ENCODE data around the gene PAX5.

PAX5 gene

DNA sequence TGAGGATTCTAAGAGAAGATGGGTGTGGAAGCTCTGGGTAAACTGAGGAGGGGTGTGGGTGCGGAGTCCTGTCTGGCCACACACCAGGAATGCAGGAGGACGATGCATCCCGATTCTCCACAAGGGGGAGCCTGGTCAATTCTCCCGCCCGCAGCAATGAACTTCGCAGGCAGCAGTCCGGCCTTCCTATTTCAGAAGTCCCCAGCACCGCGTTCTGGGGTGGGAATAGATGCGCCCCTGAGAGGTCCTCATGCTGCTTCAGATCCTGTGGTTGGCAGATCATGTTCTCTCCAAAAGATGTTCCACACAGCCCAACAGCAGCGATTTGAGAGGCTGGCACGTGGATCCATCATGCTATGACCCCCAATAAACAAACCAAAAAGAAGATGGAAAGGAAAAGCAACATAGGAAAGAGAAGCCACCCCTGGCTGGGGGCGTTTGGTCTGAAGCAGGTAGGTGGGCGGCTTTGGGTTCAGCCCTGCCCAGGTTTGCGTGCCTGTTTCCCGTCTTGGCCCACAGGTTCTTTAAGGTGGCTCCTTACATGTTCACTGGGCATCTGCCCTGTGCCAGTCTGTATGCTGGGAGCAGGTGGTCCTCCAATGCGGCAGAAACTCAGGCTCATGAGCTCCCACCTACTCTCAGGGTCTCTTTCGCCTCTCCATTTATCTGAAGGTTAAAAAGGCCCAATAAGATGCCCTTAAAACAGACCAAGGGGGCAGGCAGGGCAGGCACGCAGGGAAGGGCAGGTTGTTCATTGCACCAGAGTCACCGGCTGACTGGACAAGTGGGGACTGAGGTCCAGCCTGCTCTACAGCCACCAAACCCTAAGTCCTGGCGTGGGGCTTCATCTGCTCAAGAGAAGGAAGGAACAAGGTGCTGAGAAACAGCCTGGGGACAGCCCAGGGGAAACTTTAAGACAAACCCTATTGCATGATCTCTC is 171.6 kb downstream of the PAX5 start:
- peak; percentile 15 for DNase-seq (ENCODE audit: low read depth, low spot score)

DNA sequence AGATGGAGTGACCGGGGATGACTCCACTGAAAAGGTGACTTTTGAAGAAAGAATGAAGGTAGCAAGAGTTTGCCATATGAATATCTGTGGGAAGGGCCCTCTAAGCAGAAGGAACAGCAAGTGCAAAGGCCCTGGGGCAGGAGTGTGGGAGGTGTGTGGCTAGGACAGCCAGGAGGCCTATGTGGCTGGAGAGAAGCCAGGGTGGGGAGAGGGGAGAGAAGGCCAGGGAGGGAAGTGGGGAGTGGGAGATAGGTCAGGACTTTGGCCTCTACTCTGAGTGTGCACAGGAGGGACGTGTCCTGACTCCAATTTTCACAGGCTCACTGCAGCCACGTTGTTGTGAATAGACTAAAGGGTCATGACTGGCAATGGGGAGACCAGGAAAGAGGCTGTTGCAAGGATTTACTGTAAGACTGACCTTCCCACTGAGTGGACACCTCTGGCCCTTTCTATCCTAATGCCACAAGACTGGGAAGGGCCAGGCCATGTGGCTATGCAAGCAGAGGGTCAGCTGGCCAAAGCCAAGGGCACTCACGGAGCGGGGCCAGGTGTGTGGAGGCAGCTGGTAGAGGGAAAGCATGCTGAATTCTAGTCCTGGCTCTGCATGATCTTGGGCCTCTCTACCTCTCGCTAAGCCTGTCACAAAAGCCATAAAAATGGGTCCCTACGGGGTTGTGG is 172.4 kb downstream of the PAX5 start:
- DNase-seq (ENCODE audit: low read depth, low spot score): no peak

DNA sequence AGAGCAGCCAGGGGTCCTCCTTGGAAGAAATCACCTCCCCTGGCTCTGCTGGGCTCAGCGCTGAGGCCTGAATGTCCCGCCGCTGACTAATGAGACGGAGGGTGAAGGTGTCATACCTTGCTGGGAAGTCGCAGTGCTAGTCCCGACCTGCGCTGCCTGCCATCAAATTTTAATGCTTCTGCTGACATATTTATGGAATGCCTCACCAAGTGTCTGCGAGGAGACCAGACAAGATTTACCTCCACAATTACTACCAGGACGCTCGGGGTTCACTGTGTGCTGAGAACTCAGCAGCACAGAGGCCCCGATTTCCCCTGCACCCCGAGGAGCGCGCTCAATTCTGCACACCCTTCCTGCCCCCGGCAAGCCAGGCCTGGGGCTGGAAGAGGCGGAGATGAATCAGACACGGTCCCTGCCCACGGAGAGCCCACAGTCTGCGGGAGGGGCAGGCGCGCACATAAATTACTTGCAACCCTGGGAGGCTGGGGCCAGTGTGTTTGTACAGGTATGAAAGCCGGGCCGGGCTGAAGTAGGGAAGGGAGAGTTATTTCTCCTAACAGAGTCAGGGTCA is 175.2 kb downstream of the PAX5 start:
- no peak for DNase-seq (ENCODE audit: low read depth, low spot score)

DNA sequence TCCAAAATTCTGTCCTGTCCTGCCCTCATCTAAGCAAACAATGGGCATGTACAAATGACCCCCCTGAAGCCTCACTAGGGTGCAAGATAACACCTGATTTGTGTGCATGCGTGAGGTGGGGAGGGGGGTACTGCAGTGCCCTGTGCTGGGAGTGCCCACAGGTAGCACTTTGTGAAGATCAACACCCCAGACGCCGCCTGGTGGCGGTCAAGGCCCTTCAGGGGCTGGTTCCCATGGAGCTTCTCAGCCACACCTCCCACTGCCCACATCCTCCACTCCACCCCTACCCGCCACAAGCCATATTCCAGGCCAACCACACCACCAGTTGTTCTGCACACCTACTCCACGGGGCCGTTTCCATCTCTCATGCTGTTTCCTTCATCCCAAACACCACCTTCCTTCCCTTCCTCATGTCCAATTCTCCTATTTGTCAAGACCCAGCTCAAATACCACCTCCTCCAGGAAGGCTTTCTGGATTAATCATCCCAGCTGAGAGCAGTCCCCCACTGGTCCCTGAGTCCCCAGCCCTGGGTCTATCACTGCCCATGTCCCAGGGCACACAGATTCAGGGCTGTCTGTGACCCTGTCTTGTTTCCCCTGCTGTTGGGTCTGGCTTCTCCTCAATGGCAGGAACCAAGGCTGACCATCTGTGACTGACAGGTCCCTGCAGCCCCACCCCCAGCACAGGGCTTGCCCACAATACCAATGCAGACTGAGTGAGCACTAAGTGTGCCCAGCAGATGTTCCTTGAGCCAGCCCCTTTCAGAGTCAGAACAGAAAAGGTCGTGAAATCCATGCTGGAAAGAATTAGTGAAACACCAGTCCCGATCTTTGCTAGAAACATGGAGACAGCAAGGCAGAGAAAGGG is 178.4 kb downstream of the PAX5 start:
- peak; percentile 42 for DNase-seq (ENCODE audit: low read depth, low spot score)

DNA sequence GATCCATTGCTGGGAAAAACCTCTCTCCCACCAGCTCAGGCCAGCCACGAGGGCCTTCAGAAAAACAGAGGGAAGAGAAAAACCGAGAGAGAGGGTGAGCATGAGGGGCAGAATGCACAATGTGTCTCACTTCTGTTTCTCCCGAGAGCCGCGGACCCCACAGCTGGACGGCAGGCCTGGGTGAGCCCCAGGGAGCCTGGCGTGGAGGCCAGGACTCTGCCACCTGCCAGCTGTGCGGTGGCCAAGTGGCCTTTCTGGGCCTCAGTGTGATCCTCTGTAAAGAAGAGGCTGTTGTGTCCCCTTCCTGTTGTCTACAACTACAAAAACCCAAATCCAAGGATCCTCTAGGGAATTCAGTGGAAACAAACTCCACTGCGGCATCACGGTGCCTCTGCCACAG is 179.3 kb downstream of the PAX5 start:
- no peak for DNase-seq (ENCODE audit: low read depth, low spot score)

DNA sequence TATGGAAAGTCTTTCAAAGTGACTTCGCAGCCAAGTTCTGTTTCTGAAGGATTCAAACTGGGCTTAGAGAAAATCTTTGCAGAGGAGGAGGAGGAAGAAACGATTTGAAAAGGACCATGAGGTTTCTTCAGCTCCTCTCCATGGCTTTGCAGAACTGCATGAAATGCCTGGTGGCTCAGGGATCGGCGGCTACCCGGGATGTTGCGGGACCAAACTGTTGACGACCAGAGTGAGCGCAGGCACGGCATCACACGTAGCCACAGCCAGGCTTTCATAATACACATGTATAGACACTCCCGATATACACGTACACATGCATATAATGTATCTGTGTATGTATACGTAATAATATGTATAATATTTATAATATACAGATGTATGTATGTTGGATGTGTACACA is 180.0 kb downstream of the PAX5 start:
- no peak for DNase-seq (ENCODE audit: low read depth, low spot score)

DNA sequence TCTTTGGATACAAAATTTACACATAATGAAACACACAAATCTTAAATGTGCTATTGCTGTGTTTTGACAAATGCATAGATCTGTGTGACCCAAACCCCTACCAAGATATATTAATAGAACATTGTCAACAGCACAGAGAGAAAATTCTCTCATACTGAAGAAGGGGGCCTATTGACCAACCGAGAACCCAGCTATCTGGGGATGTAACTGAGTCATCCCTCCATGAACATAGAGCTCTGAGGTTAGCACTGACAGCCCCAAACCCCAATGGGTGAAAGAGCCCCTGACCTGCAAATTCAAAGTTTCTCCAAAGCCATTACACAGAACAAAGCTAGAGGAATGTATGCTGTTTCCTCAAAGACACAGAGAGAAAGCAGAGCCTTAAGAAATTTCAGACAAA is 180.8 kb downstream of the PAX5 start:
- no peak for DNase-seq (ENCODE audit: low read depth, low spot score)

DNA sequence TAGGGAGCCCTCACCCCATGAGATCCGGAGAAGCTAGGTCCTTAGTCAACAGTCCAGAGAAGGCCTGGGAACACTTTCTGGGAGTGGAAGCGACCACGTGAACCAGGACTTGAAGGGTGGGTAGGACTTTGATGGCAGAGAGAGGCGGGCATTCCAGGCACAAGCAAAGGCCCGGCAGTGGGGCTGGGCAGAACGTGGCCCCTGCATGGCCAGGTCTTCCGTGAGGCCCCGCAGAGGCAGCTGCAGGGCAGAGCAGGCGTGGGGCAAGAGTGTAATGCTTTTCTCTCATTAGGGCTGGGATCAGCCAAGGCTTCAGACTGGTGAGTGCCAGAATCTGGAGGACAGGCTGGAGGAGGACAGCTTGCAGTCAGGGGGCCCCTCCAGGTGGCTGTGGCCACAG is 184.1 kb downstream of the PAX5 start:
- no peak for DNase-seq (ENCODE audit: low read depth, low spot score)

DNA sequence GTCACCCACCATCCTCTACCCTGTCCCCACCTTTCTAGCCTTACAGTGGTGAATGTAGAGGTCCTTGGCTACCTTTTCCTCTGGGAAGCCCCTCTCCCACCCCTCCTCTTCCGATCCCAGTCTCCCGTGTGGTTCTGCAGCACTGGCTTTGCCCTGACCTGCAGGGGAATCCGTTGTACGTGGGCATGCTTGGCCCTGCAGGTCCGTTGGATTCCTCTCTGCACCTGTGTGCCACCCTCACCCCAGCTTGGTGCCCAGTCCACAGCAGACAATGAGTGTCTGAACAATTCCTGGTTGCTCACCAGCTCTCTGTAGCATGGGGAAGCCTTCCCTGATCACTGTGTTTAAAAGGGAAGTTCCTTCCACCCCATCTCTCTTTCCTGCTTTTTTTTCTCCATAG is 185.1 kb downstream of the PAX5 start:
- no peak for DNase-seq (ENCODE audit: low read depth, low spot score)

DNA sequence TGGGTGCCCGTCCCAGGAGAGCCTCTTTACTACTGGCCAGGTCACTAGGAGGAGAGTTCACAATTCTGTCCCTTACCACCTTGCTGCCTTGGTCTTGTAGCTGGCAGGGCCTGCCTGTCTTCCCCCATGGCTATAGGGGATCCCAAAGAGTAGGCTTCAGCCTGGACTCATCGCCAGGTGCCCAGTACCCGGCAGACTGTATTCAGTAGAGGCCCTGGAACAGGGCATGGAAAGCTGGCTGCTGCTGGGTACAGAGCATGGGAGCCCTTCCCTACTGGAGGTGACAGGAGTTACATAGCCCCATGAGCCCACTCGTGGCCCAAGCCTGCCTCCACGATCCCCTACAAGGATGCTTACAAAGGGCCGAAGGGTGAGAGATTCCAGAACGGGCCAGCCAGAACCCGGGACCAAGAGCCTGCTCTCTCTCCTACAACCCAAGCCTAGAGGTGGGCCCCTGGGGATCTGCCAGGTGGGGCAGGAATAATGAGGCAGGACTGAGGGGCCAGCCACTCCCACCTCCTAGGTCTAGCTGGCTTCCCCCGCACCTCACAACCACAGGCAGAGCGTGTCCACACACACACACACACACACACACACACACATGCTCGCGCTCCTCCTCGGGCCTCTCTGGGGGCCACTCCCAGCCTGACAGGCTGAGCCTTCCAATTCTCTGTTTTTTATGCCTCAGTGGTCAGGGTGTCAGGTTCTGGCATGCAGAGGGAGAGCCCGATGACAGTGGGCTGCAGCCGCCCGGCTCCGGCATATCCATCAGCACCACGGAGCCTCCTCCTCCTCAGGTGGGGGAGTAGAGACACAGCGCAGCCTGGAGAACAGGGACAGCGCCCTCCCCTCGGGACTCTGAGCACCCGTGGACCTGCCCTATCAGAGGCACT is 186.0 kb downstream of the PAX5 start:
- no peak for DNase-seq (ENCODE audit: low read depth, low spot score)

DNA sequence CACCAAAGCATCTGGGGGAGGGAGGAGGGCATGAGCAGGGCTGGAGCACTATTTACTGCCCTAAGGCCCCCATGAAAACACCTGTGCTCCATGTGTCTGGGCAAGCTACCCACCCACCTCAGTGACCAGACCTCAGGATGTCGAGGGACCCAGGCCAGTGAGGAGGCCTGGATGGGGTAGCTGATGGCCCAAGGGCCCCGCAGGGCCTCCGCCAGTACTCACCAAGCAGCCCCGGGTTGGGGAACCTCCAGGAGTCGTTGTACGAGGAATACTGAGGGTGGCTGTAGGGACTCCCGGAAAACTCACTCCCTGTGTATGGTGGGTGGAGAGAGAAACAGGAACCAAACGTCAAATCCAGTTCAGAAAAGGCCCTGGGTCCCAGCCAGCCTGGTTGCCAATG is 187.4 kb downstream of the PAX5 start:
- DNase-seq (ENCODE audit: low read depth, low spot score): no peak

DNA sequence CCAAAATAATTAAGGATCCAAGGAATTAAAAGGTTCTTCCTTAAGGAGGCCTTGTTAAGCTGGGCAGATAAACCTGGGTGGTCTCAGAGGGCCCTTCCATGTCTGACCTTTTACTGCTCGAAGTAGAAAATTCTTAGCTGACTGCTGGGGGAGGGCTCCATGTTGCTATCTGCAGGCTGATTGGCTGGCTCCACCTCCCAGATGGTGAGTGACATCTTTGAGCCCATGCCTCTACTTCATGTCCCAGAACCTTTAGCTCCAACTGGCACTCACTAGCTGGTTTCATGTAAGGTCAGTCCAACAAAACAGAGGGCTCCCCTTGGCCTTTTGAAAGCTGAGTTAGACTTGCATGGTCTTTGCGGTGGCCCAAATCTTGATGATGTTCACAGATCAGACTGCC is 188.2 kb downstream of the PAX5 start:
- no peak for DNase-seq (ENCODE audit: low read depth, low spot score)

DNA sequence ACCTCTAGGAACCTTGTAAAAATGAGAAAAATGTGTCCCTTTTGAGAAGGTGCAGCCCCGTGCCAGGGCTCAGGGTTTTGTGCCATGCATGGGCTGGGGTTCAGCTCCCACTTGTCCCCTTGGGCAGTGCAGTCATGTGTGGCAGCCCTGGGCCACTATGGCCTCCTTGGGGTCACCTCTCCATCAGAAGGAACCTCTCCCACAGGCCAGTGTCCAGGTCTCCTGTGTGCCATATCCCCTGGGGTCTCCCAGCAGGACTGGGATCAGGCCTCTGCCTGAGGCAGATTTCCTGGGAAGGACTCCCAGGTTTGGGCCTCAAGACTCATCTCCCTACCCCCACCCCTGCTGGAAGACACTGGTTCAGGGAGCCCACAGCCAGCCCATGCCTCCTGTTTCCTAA is 189.1 kb downstream of the PAX5 start:
- DNase-seq (ENCODE audit: low read depth, low spot score): no peak

DNA sequence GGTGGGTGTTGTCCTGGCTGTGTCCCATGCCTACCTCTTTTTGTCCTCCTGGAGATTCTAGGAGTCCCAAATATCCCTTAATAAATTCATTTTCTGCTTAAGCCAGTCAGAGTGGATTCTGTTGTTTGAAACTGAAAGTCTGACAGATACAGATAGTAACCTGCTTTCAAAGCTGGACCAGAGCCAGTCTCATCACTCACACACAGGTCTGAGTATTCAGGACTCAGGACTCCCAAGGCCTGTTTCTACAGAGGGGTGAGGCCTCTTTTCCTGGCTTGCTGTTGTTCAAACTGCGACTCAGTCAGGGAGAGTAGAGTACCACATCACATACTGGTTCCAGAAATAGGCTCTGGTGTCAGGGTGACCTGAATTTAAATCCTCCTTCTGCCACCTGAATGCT is 190.1 kb downstream of the PAX5 start:
- DNase-seq (ENCODE audit: low read depth, low spot score): no peak

DNA sequence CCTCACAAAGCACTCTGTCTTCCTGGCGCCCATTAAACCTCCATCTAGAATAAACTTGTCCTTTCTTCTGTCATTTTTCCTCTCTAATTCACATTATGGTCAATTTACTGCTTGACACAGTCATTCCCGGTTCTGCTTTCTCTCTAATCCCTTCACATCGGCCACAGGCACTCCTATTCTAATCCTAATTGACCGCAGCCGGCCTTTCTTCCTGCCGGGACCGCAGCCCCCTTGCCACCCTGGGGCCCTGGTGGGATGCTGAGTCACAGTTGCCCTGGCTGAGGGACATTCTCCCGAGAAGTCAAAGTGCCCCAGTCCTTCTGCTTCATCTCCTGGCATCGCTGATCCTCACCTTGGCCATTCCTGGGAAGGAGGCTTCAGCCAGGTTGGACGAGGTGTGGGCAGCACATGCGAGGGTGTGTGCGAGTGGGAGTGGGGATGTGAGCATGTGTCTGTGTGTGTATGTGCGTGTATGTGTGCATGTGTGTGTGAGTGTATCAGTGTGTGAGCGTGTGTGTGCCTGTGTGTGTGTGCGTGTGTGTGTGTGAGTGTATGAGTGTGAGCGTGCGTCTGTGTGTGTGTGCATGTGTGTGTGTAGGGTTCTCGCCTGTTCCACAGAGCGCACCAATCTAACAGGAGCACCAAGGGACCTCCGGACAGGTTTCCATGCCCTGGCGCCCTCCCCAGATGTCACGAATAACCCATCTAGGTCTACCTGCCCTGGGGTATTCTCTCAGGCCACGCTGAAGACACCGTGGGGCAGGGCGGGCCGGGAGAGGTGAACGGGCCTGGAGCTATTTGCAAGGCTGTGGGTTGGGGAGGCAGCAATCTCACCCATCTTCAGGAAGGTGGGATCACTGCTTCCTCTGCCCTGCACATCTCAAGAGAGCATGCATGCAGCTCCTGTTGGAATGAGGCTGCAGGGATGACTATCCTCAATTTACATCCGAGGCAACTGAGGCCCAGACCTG is 191.2 kb downstream of the PAX5 start:
- no peak for DNase-seq (ENCODE audit: low read depth, low spot score)

DNA sequence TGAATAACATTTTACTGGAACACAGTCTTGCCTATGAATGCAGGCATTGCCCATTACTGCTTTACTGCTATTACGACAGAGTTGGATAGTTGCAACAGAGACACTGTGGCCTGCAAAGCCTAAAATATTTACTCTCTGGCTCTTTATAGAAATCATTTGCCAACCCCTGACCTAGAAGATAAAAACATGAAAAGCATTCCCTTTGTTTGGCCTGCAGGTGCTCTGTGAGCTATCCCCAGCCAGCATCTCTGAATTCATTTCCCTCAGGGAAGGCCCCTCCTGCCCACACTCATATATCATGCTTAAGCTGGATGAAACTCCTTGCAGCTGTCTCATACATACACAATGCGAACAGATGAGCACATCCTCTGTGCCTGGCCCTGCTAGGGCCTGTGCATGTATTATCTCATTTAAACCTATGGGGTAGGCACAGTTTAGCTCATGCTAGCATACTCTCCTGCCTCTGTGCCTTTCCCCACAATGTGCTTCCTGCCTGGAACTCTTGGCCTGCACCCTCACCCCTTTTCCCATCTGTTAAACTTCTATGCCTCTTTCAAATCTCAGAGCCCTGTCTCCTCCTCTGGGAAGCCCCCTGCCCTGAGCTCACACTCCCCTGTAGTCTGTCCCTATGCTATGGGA is 193.1 kb downstream of the PAX5 start:
- no peak for DNase-seq (ENCODE audit: low read depth, low spot score)

DNA sequence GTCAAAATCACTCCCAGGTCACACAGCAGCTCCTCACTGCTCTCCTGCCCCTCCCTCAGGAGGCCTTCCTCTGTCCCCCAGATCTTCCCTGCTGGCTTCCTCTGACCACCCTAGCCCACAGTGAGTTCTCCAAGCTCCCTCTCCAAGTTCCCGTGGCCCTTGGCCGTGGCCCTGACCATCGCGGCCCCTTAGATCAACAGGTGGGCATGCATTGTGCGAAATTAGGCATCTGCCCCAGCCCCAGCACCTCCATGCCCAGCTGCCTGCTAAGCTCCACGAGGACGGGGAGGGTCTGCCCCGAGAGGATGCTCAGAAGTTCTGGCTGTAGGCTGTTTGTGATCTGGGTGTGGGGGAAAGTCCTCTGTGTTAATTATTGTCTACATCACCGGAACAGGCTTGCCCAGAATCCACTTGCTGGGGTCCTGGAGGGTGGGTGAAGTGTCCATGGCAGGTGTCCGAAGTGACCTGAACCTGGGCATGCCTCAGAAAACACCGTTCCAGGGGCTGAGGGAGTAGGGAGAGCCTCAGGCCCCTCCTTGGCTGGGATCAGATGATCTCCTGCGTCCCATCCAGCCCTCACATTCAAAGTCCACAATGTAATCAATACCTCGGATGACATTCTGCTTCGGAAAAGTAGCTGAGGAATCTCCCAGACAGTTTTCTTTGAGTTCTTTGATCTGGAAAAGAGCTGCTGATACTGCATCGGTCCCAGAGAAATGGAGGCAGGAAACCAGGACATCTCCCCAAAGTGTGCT is 194.8 kb downstream of the PAX5 start:
- no peak for DNase-seq (ENCODE audit: low read depth, low spot score)
